Heart left ventricle (tissue), 13 donors: Measurements from ENCODE around the gene TNS4.

ENCODE experiments used
- CTCF ChIP-seq, 12 donors: fragments of 200-600 bp; sonication (generic) in 4 of 12; IDR thresholded peaks; one replicate each; pipeline versions ENCODE4 v1.5.0 to v1.8.0; 2018 to 2022; ENCODE audit warnings: antibody characterized with exemption in 12 of 12, mild to moderate bottlenecking in 5 of 12
- POLR2A ChIP-seq, 2 donors: fragments of 450-650 bp; IDR thresholded peaks; one replicate each; pipeline ENCODE4 v1.6.1; 2017; ENCODE audit warnings: antibody characterized with exemption in 2 of 2, mild to moderate bottlenecking in 2 of 2, moderate library complexity in 2 of 2
- donor health status: ischemic (EF 13 %, LVEDD 7.1; RV severe dilation, severe dysfunction).
- donor health status: DM: no; HTN: yes; CAD: no.
- donor health status: DM: no; HTN: no; CAD: no.
- donor health status: ischemic (EF 25% LVEDD 6.9; RV normal size, moderate dysfunction).
- donor health status: ischemic (EF 25% LVEDD 5.7; RV mildly dilated, moderate dysfunction).
- donor health status: ischemic (EF 35%, LVEDD 5.7; RV mildly dilated, moderate dysfunction).
- donor health status: nonischemic (EF 11% LVEDD 7.7; RV severe dilation, severe dysfunction).
- donor health status: DM: yes; HTN: yes; CAD: no.
- donor health status: PGD.
- donor health status: ischemic (EF 29% LVEDD 5.4; RV normal size, mild dysfunction).
- donor health status: nonischemic (EF 23%, LVEDD 6.1; RV moderate dilation, normal function).

- TF ChIP-seq CTCF (IDR thresholded peaks at IDR 0.05) (no peak), POLR2A (IDR thresholded peaks at IDR 0.05) (no peak)
Observed at GRCh38 chr17:40447806-40448205, 53.6 kb downstream of the TNS4 start.
